ENCODE results near the gene CCDC68. TPM values are rescaled to one million over a fixed set of nuclear protein-coding genes. Genes with fewer than 3 reads are reported as not detected.

The CCDC68 gene
- total and polyA plus RNA-seq, 2 donors (not counting 3 experiments of a cell fraction or from before 2014, with no cell fraction given), result 0.72 to 1.0 TPM

DNA sequence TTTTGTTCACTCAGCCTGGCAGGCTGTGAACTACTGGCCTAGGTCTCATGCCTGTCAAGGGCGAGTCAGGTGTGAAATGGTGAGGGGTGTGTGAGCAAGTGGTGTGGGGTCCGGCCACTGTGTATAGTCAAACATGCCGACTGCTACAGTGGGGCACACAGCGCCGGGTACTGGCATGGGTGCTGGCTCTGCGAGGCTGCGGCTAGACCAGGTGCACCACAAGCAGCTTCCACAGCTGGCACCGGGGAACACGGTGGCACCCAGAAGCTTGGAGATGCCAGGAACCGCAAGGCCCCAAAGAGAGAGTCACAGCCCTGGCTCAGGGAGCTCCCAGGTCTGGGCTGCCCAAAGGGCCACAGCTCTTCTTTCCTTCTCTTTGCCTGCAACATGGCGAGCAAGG, 49.7 kb downstream of the CCDC68 start:
- no TSS peak for BruUV-seq (replicated peaks)
- intact Hi-C loops (cut with micrococcal nuclease) (no loop called here), dilution Hi-C loops (cut with MboI; ENCODE audit: extremely low pct_ligation_motif_present, low sequenced_read_pairs) (no loop called here)

More for the DNA sequence above, 49.7 kb downstream of the CCDC68 start:
- TF ChIP-seq POLR2AphosphoS5 (IDR thresholded peaks at IDR 0.05; ENCODE audit: insufficient read depth, low read depth, low read length) (no peak), JUN (IDR thresholded peaks at IDR 0.05; ENCODE audit: borderline replicate concordance, insufficient read depth, insufficient read length, low read depth) (no peak), POLR2A (IDR thresholded peaks at IDR 0.05; ENCODE audit: low read depth, low read length) (no peak), MYC (IDR thresholded peaks at IDR 0.05; ENCODE audit: low read depth, low read length) (no peak), EZH2 (IDR thresholded peaks at IDR 0.05; ENCODE audit: borderline replicate concordance, low read depth, low read length, severe bottlenecking) (no peak), GATA2 (IDR thresholded peaks at IDR 0.05; ENCODE audit: insufficient read depth, insufficient read length, low read depth, low read length) (no peak), FOS (IDR thresholded peaks at IDR 0.05; ENCODE audit: borderline replicate concordance, insufficient read depth, low read length) (no peak)
- TF ChIP-seq, protein P1, sequence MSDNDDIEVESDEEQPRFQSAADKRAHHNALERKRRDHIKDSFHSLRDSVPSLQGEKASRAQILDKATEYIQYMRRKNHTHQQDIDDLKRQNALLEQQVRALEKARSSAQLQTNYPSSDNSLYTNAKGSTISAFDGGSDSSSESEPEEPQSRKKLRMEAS (IDR thresholded peaks at IDR 0.05; ENCODE audit: insufficient read depth, insufficient read length), result no peak
- TF ChIP-seq, protein P2, sequence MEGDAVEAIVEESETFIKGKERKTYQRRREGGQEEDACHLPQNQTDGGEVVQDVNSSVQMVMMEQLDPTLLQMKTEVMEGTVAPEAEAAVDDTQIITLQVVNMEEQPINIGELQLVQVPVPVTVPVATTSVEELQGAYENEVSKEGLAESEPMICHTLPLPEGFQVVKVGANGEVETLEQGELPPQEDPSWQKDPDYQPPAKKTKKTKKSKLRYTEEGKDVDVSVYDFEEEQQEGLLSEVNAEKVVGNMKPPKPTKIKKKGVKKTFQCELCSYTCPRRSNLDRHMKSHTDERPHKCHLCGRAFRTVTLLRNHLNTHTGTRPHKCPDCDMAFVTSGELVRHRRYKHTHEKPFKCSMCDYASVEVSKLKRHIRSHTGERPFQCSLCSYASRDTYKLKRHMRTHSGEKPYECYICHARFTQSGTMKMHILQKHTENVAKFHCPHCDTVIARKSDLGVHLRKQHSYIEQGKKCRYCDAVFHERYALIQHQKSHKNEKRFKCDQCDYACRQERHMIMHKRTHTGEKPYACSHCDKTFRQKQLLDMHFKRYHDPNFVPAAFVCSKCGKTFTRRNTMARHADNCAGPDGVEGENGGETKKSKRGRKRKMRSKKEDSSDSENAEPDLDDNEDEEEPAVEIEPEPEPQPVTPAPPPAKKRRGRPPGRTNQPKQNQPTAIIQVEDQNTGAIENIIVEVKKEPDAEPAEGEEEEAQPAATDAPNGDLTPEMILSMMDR (IDR thresholded peaks at IDR 0.05; ENCODE audit: extremely low read depth in 1 of 2, insufficient read depth in 1 of 2, low read depth in 1 of 2, low read length in 2 of 2), result no peak
- H3K36me3 ChIP-seq (ENCODE audit: control insufficient read depth in 2 of 2, extremely low read depth in 1 of 2, insufficient read depth in 2 of 2, low read length in 2 of 2), result no peaks in the 10 kb centered on the region
- no peak overlapping the region for H2AFZ ChIP-seq (ENCODE audit: low read depth, low read length)
- DNase-seq (ENCODE audit: low read depth, low spot score), result no peak
- H3K4me1 ChIP-seq (ENCODE audit: control insufficient read depth, extremely low read depth, insufficient read depth, low read length), result no peaks in the 10 kb centered on the region
- no peaks in the 10 kb centered on the region for H3K9me3 ChIP-seq (replicated peaks; ENCODE audit: control insufficient read depth, insufficient read depth, low read length)
- H3K9ac ChIP-seq (replicated peaks; ENCODE audit: extremely low read depth, insufficient read depth, low read length), result no peak overlapping the region
- no peak for FAIRE-seq
- ChIA-PET POLR2A (no interaction called here), CTCF (interaction anchor here (0.9 kb wide), 1 partner anchor 50 kb away, joined by 3 read pairs; no protein-coding TSS in a partner anchor)
- H3K79me2 ChIP-seq (ENCODE audit: control insufficient read depth, insufficient read depth, low read length), result no peaks in the 10 kb centered on the region
- no peaks in the 10 kb centered on the region for H3K27me3 ChIP-seq (ENCODE audit: control insufficient read depth in 2 of 2, insufficient read depth in 2 of 2, low read length in 2 of 2)
- H4K20me1 ChIP-seq (replicated peaks; ENCODE audit: control insufficient read depth, extremely low read depth, insufficient read depth, low read length), result no peaks in the 10 kb centered on the region
- H3K27ac ChIP-seq (ENCODE audit: insufficient read depth, low read depth, low read length), result no peak overlapping the region
- no peaks in the 10 kb centered on the region for H3K9me1 ChIP-seq (replicated peaks; ENCODE audit: control insufficient read depth, extremely low read depth, insufficient read depth, low read length)
- no peak overlapping the region for H3K4me3 ChIP-seq (replicated peaks in 1 of 3; ENCODE audit: insufficient read depth in 1 of 3, low read depth in 1 of 3, low read length in 3 of 3)
- no peak overlapping the region for H3K4me2 ChIP-seq (ENCODE audit: insufficient read depth, low read length)
